ENCODE results near the gene ADD3. TPM values are rescaled to one million over a fixed set of nuclear protein-coding genes. Genes with fewer than 3 reads are reported as not detected.
A peak's percentile ranks its signal among the peaks of the same experiment; 100 is the strongest.

Gene ADD3
- polyA plus RNA-seq, 1 experiment = 192 TPM

- no peak overlapping the region for H3K4me3 ChIP-seq (ENCODE audit: low read depth, low read length)
- TF ChIP-seq CTCF (IDR thresholded peaks at IDR 0.05; ENCODE audit: low read depth, low read length) = no peak
- no peak for DNase-seq (ENCODE audit: low read depth, low spot score)
- POLR2A ChIA-PET = no interaction called here
- H3K9me3 ChIP-seq (ENCODE audit: control insufficient read depth, insufficient read depth, low read length) = no peaks in the 10 kb centered on the region
- CTCF ChIA-PET = no interaction called here
- no peaks in the 10 kb centered on the region for H3K27me3 ChIP-seq (ENCODE audit: control insufficient read depth, insufficient read depth, low read length)
- H3K27ac ChIP-seq (ENCODE audit: low read depth, low read length) = no peak overlapping the region
Observed at GRCh38 chr10:109961174-109962001, 46.4 kb upstream of the ADD3 start.

- DNase-seq (ENCODE audit: low read depth, low spot score) = no peak
- Histone ChIP-seq H3K4me3 (ENCODE audit: low read depth, low read length) (no peak overlapping the region), H3K9me3 (ENCODE audit: control insufficient read depth, insufficient read depth, low read length) (no peaks in the 10 kb centered on the region), H3K27me3 (ENCODE audit: control insufficient read depth, insufficient read depth, low read length) (no peaks in the 10 kb centered on the region), H3K27ac (ENCODE audit: low read depth, low read length) (peak overlapping the region; percentile 23)
- CTCF ChIA-PET = no interaction called here
- POLR2A ChIA-PET = no interaction called here
- no peak for TF ChIP-seq CTCF (IDR thresholded peaks at IDR 0.05; ENCODE audit: low read depth, low read length)
Observed at GRCh38 chr10:109962247-109962646, 45.5 kb upstream of the ADD3 start.

- DNase-seq (ENCODE audit: low read depth, low spot score) = no peak
- H3K27ac ChIP-seq (ENCODE audit: low read depth, low read length) = no peak overlapping the region
- H3K9me3 ChIP-seq (ENCODE audit: control insufficient read depth, insufficient read depth, low read length) = no peaks in the 10 kb centered on the region
- no peaks in the 10 kb centered on the region for H3K27me3 ChIP-seq (ENCODE audit: control insufficient read depth, insufficient read depth, low read length)
- POLR2A ChIA-PET = no interaction called here
- CTCF ChIA-PET = interaction anchor here (2.5 kb wide), 1 partner anchor 79 kb away, joined by 10 read pairs; no protein-coding TSS in a partner anchor
- no peak overlapping the region for H3K4me3 ChIP-seq (ENCODE audit: low read depth, low read length)
- TF ChIP-seq CTCF (IDR thresholded peaks at IDR 0.05; ENCODE audit: low read depth, low read length) = no peak
Observed at GRCh38 chr10:109963439-109963838, 44.3 kb upstream of the ADD3 start.

- CTCF ChIA-PET = interaction anchor here (0.6 to 2.5 kb wide), 5 partner anchors 13 to 300 kb away, joined by 3 to 10 read pairs (median 4); no protein-coding TSS in a partner anchor
- TF ChIP-seq CTCF (IDR thresholded peaks at IDR 0.05; ENCODE audit: low read depth, low read length) = no peak
- POLR2A ChIA-PET = interaction anchor here (1.4 kb wide), 1 partner anchor 43 kb away, joined by 3 read pairs; the partner anchor contains the start of gene ADD3
- H3K4me3 ChIP-seq (ENCODE audit: low read depth, low read length) = no peak overlapping the region
- no peak overlapping the region for H3K27ac ChIP-seq (ENCODE audit: low read depth, low read length)
- no peak for DNase-seq (ENCODE audit: low read depth, low spot score)
- H3K27me3 ChIP-seq (ENCODE audit: control insufficient read depth, insufficient read depth, low read length) = no peaks in the 10 kb centered on the region
- H3K9me3 ChIP-seq (ENCODE audit: control insufficient read depth, insufficient read depth, low read length) = no peaks in the 10 kb centered on the region
Observed at GRCh38 chr10:109964318-109964717, 43.5 kb upstream of the ADD3 start.
